ENCODE results near the gene COG5. TPM values are rescaled to one million over a fixed set of nuclear protein-coding genes. Genes with fewer than 3 reads are reported as not detected.

COG5 gene
- 10 to 100 TPM; 42.8 to 57.8 TPM for total RNA-seq
- long read RNA-seq, full-length matches to known transcripts = 24 of 42 reads
- long read RNA-seq, partial matches to known transcripts = 9 of 42 reads
- long read RNA-seq, other reads (novel, unspliced or antisense) = 9 of 42 reads

- intact Hi-C loops (cut with DNase I) = loop anchor here in 1 of 2 donors (5.0 to 10.0 kb wide), 2 partner anchors 82 to 359 kb away; no protein-coding TSS in a partner anchor
- ATAC-seq = peak; percentile 97
- DNase-seq = peak; percentile 84
Measured at GRCh38 chr7:107563775-107564552, at the start of gene COG5, which contains the start of gene DUS4L. TSS of gene COG5 (minus strand) at chr7:107563920. CDS start at chr7:107563896, 24 bp downstream. TSS of gene DUS4L (plus strand) at chr7:107563971. CDS start at chr7:107567071, 3,100 bp downstream.

- intact Hi-C loops (cut with DNase I) = no loop called here
- no peak for ATAC-seq
- no peak for DNase-seq
Measured at GRCh38 chr7:107613439-107613838, 49.7 kb upstream of the COG5 start.

- DNase-seq = no peak
- ATAC-seq = peak; percentile 53 to 57
- intact Hi-C loops (cut with DNase I) = no loop called here
Measured at GRCh38 chr7:107610323-107610722, 46.6 kb upstream of the COG5 start.

GRCh38 chr7:107609811-107610261 is 46.1 kb upstream of the COG5 start:
- DNase-seq (no peak), ATAC-seq (peak; percentile 41 to 70)
- intact Hi-C loops (cut with DNase I) = loop anchor here in 1 of 2 donors (10.0 kb wide), 1 partner anchor 145 kb away; no protein-coding TSS in a partner anchor

GRCh38 chr7:107606303-107606702 is 42.6 kb upstream of the COG5 start:
- DNase-seq (no peak), ATAC-seq (no peak)
- intact Hi-C loops (cut with DNase I) = loop anchor here in 1 of 2 donors (10.0 kb wide), 1 partner anchor 142 kb away; no protein-coding TSS in a partner anchor

GRCh38 chr7:107605218-107605815 is 41.6 kb upstream of the COG5 start:
- no peak for DNase-seq
- no peak for ATAC-seq
- intact Hi-C loops (cut with DNase I) = loop anchor here in 1 of 2 donors (10.0 kb wide), 1 partner anchor 141 kb away; no protein-coding TSS in a partner anchor

GRCh38 chr7:107600816-107601215 is 37.1 kb upstream of the COG5 start:
- DNase-seq (no peak), ATAC-seq (no peak)
- intact Hi-C loops (cut with DNase I) = loop anchor here in 1 of 2 donors (10.0 kb wide), 1 partner anchor 136 kb away; no protein-coding TSS in a partner anchor

GRCh38 chr7:107599262-107599661 is 35.5 kb upstream of the COG5 start:
- ATAC-seq (no peak), DNase-seq (no peak)
- intact Hi-C loops (cut with DNase I) = no loop called here

- intact Hi-C loops (cut with DNase I) = no loop called here
- ATAC-seq = no peak
- DNase-seq = no peak
Measured at GRCh38 chr7:107597953-107598352, 34.2 kb upstream of the COG5 start.

GRCh38 chr7:107597582-107597916 is 33.8 kb upstream of the COG5 start:
- intact Hi-C loops (cut with DNase I) = no loop called here
- DNase-seq = no peak

GRCh38 chr7:107596881-107597581 is 33.3 kb upstream of the COG5 start:
- ATAC-seq = peak in 1 of 2 donors; percentile 18
- no peak for DNase-seq
- intact Hi-C loops (cut with DNase I) = no loop called here

More at GRCh38 chr7:107597582-107597916, 33.8 kb upstream of the COG5 start:
- ATAC-seq = no peak

- intact Hi-C loops (cut with DNase I) = no loop called here
- peak; percentile 78 to 94 for ATAC-seq
- peak; percentile 33 for DNase-seq
Measured at GRCh38 chr7:107594961-107595737, 31.4 kb upstream of the COG5 start.

- no peak for ATAC-seq
- intact Hi-C loops (cut with DNase I) = no loop called here
- DNase-seq = no peak
Measured at GRCh38 chr7:107593025-107593410, 29.3 kb upstream of the COG5 start.

GRCh38 chr7:107592361-107593024 is 28.8 kb upstream of the COG5 start:
- DNase-seq (no peak), ATAC-seq (no peak)
- intact Hi-C loops (cut with DNase I) = no loop called here

GRCh38 chr7:107591421-107591820 is 27.7 kb upstream of the COG5 start:
- DNase-seq = no peak
- peak in 1 of 2 donors; percentile 49 for ATAC-seq
- intact Hi-C loops (cut with DNase I) = no loop called here

- intact Hi-C loops (cut with DNase I) = no loop called here
- ATAC-seq (no peak), DNase-seq (no peak)
Measured at GRCh38 chr7:107588529-107589130, 24.9 kb upstream of the COG5 start.

GRCh38 chr7:107584716-107585115 is 21.0 kb upstream of the COG5 start:
- intact Hi-C loops (cut with DNase I) = no loop called here
- no peak for DNase-seq
- no peak for ATAC-seq

GRCh38 chr7:107582875-107583274 is 19.2 kb upstream of the COG5 start:
- ATAC-seq = no peak
- DNase-seq = no peak
- intact Hi-C loops (cut with DNase I) = no loop called here
